ENCODE measurements around the gene FUT3.

- TF ChIP-seq, protein P1, sequence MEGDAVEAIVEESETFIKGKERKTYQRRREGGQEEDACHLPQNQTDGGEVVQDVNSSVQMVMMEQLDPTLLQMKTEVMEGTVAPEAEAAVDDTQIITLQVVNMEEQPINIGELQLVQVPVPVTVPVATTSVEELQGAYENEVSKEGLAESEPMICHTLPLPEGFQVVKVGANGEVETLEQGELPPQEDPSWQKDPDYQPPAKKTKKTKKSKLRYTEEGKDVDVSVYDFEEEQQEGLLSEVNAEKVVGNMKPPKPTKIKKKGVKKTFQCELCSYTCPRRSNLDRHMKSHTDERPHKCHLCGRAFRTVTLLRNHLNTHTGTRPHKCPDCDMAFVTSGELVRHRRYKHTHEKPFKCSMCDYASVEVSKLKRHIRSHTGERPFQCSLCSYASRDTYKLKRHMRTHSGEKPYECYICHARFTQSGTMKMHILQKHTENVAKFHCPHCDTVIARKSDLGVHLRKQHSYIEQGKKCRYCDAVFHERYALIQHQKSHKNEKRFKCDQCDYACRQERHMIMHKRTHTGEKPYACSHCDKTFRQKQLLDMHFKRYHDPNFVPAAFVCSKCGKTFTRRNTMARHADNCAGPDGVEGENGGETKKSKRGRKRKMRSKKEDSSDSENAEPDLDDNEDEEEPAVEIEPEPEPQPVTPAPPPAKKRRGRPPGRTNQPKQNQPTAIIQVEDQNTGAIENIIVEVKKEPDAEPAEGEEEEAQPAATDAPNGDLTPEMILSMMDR (IDR thresholded peaks at IDR 0.05; ENCODE audit: poor library complexity), result no peak
- TF ChIP-seq EZH2 (IDR thresholded peaks at IDR 0.05; ENCODE audit: borderline replicate concordance), result no peak
- TF ChIP-seq EZH2phosphoT487 (IDR thresholded peaks at IDR 0.05; ENCODE audit: low read depth, severe bottlenecking, unreplicated experiment), result no peak
Measured at GRCh38 chr19:5877427-5877826, 26.2 kb upstream of the FUT3 start.
